ENCODE data around the gene SLX4IP. TPM values are rescaled to one million over a fixed set of nuclear protein-coding genes. Genes with fewer than 3 reads are reported as not detected.

Gene SLX4IP
- total RNA-seq, 4 donors from 2014 or later: 1.3 to 3.0 (median 1.9) TPM

DNA sequence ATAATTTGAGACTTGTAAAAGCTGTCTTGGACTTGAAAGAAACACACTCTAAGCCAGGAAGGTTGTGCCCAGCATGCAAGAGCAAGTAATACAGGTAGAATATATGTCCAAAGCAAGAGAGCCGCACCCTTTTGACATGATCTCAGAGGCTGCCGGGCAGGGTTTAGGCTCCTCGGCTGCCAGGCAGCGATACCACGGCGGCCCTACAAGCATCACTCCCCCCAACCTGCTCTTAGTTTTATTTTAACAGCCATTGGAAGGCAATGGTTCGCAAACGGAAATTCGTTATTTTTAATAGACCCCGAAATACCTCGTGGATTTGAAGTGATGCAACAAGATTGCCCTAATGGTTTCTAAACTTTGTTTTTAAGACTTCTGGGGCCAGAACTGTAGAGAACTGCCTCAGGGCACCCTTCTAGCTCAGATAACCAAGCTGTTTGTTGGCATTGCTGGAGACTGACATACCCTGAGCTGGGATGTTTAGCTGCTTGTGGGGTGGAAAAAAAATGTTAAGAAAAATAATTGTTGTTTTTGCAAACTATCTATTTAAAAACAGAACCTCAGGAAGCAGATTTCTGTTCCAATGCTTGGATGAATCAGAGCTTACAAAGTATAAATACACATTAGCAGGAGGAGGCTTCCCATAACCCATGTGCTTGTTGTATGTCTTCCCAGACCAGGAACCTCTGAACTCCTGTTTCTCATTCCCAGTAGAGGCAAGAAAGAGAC is 199.7 kb downstream of the SLX4IP start:
- H3K27me3 ChIP-seq: no peaks in the 10 kb centered on the region
- peak overlapping the region in 3 of 4 donors; percentile 40 to 70 (median 67) for H3K27ac ChIP-seq
- H3K9me3 ChIP-seq: no peaks in the 10 kb centered on the region
- peaks cover 0 to 10% of the 10 kb centered on the region in 2 donors for H3K36me3 ChIP-seq
- 72 to 75% methylated on average over 6 to 10 of the region's 11 CpGs for WGBS, 2 donors (ENCODE audit: low coverage in 1 of 2)
- peaks cover 0 to 60% (median 20%) of the 10 kb centered on the region in 3 donors for H3K4me1 ChIP-seq
- no peak overlapping the region for H3K4me3 ChIP-seq
- no peak for ATAC-seq
- TF ChIP-seq POLR2A (IDR thresholded peaks at IDR 0.05): no peak
- no peak for TF ChIP-seq POLR2AphosphoS5 (IDR thresholded peaks at IDR 0.05)
- TF ChIP-seq EP300 (IDR thresholded peaks at IDR 0.05): no peak
- TF ChIP-seq, protein P1, sequence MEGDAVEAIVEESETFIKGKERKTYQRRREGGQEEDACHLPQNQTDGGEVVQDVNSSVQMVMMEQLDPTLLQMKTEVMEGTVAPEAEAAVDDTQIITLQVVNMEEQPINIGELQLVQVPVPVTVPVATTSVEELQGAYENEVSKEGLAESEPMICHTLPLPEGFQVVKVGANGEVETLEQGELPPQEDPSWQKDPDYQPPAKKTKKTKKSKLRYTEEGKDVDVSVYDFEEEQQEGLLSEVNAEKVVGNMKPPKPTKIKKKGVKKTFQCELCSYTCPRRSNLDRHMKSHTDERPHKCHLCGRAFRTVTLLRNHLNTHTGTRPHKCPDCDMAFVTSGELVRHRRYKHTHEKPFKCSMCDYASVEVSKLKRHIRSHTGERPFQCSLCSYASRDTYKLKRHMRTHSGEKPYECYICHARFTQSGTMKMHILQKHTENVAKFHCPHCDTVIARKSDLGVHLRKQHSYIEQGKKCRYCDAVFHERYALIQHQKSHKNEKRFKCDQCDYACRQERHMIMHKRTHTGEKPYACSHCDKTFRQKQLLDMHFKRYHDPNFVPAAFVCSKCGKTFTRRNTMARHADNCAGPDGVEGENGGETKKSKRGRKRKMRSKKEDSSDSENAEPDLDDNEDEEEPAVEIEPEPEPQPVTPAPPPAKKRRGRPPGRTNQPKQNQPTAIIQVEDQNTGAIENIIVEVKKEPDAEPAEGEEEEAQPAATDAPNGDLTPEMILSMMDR (IDR thresholded peaks at IDR 0.05): no peak

DNA sequence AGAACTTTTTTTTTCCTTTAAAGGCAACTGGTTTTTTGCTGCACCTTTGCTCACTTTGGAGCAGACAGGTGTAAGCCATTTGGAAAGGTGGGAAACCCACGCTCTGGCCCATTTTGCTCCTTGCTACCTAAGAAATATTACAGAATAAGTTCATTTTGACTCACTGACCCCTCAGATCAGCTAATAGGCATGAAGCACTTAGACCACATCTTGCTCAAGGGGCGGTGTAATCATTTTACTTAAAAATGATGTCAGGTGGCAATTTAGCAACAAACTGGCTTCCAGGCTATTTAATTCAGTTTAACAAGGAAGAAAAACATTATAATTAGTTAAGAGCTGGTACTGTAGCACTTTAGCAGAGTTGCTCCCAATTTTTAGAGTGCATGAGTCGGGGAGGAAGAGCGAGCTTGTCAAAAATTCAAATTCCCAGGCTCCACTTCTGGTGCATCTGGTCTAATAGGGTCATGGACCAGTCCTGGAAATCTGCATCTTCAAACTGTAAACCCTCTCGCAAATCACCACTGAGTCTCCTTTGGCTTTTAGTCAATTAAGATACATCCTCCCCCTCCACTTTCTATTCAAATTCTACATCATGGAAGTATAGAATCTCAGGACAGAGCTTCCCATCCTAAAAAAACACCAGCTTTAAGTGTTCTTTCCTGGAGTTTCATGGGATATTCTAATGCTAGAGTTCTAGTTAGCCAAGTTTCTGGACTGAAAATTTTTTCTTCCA is 200.5 kb downstream of the SLX4IP start:
- no peaks in the 10 kb centered on the region for H3K27me3 ChIP-seq
- peaks cover 0 to 18% of the 10 kb centered on the region in 2 donors for H3K36me3 ChIP-seq
- H3K4me3 ChIP-seq: no peak overlapping the region
- H3K27ac ChIP-seq: peak overlapping the region in 3 of 4 donors; percentile 67 to 73 (median 70)
- H3K9me3 ChIP-seq: no peaks in the 10 kb centered on the region
- peaks cover 0 to 66% (median 20%) of the 10 kb centered on the region in 3 donors for H3K4me1 ChIP-seq
- TF ChIP-seq POLR2AphosphoS5 (IDR thresholded peaks at IDR 0.05) (no peak), POLR2A (IDR thresholded peaks at IDR 0.05) (no peak), EP300 (IDR thresholded peaks at IDR 0.05) (no peak)
- TF ChIP-seq, protein P1 (IDR thresholded peaks at IDR 0.05): no peak
- no peak for ATAC-seq
- 80 to 93% methylated on average over 5 of the region's 5 CpGs for WGBS, 2 donors (ENCODE audit: low coverage in 1 of 2)

DNA sequence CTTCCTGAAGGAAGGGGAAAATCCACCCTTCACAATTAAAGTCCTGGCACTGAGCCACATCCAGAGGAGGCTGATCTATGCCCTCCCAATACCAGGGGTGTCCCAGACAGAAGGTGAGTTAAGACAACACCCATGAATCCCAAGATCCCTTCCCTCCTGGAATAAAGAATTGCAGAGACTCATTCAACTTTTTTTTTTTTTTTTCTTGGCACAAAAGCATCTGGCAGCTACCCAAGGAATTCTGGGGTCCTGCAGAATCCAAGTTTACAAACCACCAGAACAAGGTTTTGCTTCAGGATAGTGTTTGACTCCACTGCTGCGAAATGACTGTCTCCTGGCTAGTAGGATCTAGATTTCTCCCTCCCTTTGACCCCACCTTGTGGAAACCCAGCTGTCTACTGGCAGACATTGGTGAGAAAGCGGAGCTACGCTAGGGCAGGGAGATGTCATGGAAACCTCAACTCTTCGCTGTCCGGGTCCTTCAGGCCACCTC is 201.3 kb downstream of the SLX4IP start:
- no peaks in the 10 kb centered on the region for H3K27me3 ChIP-seq
- H3K4me3 ChIP-seq: no peak overlapping the region
- peak; percentile 49 for ATAC-seq
- H3K36me3 ChIP-seq: peaks cover 0 to 25% of the 10 kb centered on the region in 2 donors
- peak overlapping the region in 3 of 4 donors; percentile 67 to 73 (median 70) for H3K27ac ChIP-seq
- H3K9me3 ChIP-seq: no peaks in the 10 kb centered on the region
- WGBS, 2 donors (ENCODE audit: low coverage in 1 of 2): 34 to 46% methylated on average over 5 of the region's 5 CpGs
- TF ChIP-seq POLR2AphosphoS5 (IDR thresholded peaks at IDR 0.05) (peak; percentile 57), EP300 (IDR thresholded peaks at IDR 0.05) (no peak)
- TF ChIP-seq, protein P1 (IDR thresholded peaks at IDR 0.05): no peak
- peaks cover 0 to 66% (median 20%) of the 10 kb centered on the region in 3 donors for H3K4me1 ChIP-seq

DNA sequence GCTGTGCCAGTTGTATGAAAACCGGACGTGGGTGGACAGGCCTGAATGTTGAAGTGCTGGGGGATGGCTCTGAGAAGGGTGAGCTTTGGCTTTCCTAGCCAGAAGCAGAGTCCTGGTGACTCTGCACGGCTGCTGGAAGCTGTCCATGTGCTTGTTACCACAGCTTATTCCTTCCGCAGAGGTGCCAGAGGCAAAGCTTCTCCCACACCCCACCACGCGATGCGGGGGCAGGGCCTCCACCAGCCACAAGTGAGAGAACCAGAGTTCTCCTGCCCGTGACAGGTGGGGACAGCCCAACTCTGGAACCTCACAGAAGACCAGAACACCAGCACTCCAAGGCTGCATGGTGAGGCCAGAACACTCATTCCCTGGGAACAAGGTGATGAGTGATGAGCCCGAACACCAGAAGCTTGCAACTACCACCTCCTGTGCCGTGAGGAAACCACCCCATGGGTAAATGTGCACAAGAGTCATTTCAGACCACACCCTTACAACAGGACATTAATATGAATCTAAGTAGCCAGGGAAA is 202.0 kb downstream of the SLX4IP start:
- peaks cover 0 to 66% (median 20%) of the 10 kb centered on the region in 3 donors for H3K4me1 ChIP-seq
- H3K36me3 ChIP-seq: peaks cover 0 to 33% of the 10 kb centered on the region in 2 donors
- no peaks in the 10 kb centered on the region for H3K27me3 ChIP-seq
- 49 to 76% methylated on average over 2 to 6 of the region's 10 CpGs for WGBS, 2 donors (ENCODE audit: low coverage in 1 of 2)
- ATAC-seq: peak; percentile 35
- no peaks in the 10 kb centered on the region for H3K9me3 ChIP-seq
- TF ChIP-seq POLR2A (IDR thresholded peaks at IDR 0.05) (no peak), POLR2AphosphoS5 (IDR thresholded peaks at IDR 0.05) (no peak), EP300 (IDR thresholded peaks at IDR 0.05) (no peak)
- TF ChIP-seq, protein P1 (IDR thresholded peaks at IDR 0.05): no peak
- peak overlapping the region in 3 of 4 donors; percentile 67 to 73 (median 70) for H3K27ac ChIP-seq
- H3K4me3 ChIP-seq: no peak overlapping the region

Data from gastroesophageal sphincter (tissue), 4 donors.